GM21619 (cell line): ENCODE measurements around the gene COL9A1.

Experiments used
- ATAC-seq: cut with Tn5 transposase; IDR thresholded peaks from one replicate; pipeline ENCODE4 v1.9.1; 2021; ENCODE audit not compliant: unreplicated experiment

COL9A1 gene

DNA sequence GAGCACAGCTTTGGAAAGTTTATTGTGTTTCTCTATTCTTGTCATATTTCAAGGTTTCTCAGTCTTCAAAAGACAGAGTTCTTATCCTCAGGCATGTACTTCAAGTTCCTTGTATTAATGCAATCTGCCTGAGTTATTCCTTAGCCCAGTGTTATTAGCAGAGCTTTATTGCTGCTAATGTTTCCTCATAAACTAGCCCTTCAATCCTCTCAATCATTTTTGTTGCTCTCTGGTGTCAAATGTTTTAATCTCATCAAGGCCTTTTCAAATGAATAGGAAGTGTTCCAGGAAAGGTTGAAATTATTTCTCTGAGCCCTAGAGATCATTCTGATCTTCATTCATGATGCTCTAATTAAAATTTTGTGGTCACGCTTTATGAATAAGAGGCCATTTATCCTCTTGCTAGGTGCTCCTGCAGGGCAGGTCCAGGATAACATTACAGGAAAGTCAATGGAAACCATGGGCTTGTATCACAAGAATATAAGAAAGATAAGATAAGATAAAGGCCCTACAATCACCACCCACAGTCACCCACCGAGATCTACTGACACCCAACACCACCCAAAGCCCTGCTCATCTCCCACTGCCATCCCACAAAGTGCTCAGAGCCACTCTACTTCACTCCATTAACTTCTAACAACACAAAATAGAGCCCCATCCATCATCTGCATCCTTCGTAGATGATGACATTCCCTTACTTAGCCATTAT, 125.9 kb downstream of the COL9A1 start:
- no peak for ATAC-seq

- no peak for ATAC-seq
Observed at GRCh38 chr6:70175770-70176169, 127.1 kb downstream of the COL9A1 start.

DNA sequence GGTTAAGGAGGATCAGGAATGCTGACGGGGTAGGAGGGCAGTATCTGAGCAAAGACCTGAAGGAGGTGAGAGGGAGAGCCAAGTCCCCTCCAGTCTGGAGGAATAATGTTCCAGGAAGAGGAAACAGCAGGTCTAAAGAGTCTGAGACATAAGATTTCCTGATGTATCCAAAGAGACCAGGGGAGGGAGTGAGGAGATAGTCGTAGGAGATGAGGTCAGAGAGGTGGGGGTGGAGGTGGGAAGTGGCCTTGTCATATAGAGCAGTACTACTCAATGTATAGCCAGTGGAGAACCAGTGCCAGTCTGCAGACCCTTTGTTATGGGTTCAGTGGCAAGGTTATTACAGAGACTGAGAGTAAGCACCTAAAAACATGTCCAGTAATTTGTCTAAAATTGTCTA, 130.6 kb downstream of the COL9A1 start:
- no peak for ATAC-seq

DNA sequence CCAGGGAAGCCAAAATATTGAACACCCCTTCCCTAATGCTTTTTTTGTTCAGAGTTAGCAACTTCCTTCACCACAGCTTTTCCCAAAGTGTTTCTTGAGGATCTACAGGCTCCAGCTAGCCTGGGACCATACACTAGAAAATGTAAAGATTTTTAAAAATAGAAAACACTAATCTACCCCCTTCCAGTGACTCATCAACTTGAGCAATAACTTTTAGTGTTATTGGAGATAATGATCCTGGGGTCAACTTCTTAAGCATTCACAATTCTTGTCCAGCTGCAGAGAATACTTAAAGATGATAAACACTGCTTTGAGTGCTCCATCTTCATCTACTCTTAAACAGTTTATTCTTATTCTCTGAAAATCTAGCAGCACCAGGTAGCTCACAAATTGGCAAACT, 131.6 kb downstream of the COL9A1 start:
- ATAC-seq = no peak

DNA sequence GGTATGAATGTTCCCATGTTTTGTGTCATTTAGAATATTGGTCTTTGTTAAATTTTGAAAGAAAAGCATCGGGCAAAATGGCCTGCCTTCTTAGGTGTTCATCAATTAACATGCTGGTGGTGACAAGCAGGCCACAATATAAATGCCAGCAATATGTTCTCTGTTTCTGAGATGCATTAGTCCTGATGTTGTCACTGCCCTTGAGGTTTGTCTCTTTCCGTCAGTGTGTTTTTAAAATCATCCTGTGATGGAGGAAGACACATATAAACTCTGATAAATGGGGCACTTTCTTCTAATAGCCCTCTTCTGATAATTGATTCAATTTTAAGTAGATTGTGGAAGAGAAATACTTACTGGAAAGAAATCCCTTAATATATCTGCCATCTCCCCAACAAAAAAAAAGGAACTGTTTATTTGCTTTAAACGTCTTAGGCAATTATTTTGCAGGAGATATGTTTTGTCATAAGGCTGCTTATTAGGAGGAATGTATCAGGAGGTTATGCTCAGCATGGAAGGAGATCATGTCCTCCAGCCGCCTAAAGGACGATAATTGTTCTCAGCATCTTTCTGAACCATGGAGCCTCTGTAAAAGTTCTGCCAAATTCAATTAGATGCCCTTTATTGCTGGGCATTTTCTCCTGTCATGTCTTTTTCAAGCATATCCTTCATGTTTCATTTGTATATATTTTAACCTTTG, 134.1 kb downstream of the COL9A1 start:
- ATAC-seq = no peak
